HG03571 (cell line): Measurements from ENCODE around the gene GMPPA.

Source experiments
- ATAC-seq: cut with Tn5 transposase; IDR thresholded peaks from one replicate; pipeline ENCODE4 v1.9.1; 2021; ENCODE audit not compliant: unreplicated experiment

Gene GMPPA

DNA sequence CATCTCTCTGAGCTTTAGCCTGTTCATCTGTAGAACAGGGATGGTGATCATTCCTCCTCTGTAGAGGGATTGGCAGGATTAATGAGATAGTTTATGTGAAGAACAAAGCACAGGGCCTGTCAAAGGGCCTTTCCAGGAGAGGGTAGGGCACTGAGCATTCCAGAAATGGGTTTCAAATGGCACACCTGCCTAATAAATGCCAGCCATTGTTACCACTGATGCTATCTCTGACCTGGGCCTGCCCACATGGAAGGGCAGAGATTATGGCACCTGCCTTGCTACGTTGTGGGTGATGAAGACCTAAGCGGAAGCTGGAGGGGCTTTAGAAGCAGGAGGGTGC is 31.0 kb upstream of the GMPPA start:
- no peak for ATAC-seq

DNA sequence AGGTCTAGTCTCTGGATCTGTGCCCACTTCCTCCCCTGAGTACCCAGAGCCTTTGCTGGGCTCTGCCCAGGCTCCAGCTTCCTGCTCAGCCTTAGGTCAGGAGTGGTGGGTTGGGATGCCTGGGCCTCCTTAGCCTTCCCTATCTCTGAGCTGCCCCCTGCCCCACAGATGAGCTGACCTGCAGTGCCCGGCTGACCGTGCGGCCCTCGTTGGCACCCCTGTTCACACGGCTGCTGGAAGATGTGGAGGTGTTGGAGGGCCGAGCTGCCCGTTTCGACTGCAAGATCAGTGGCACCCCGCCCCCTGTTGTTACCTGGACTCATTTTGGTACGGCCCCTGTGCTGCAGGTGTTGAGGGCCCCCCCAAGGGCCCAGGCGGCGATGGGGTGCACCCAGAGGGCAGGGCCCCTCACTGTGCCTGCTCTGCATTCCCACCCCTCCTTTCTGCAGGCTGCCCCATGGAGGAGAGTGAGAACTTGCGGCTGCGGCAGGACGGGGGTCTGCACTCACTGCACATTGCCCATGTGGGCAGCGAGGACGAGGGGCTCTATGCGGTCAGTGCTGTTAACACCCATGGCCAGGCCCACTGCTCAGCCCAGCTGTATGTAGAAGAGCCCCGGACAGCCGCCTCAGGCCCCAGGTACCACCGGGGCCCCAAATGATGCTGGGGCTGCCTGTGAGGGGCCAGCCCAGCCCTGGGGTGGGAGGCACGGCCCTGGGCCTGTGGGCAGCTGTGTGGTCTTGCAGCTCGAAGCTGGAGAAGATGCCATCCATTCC is 30.1 kb upstream of the GMPPA start:
- no peak for ATAC-seq

DNA sequence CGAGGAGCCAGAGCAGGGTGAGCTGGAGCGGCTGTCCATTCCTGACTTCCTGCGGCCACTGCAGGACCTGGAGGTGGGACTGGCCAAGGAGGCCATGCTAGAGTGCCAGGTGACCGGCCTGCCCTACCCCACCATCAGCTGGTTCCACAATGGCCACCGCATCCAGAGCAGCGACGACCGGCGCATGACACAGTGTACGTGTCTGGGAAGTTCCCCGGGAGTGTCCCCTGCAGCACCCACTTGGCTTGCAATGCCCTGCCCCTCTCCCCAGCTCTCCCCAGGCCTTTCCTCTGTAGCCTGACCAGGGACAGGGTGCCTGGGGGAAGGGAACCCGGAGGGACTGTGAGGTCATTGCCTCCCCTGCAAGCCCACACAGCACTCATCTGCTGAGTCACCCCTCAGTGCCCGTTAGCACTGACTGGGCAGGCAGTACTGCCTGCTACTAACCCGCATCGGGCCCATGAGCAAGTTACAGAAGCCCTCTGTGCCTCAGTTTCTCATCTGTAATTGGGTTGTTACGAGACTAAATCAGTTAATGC is 29.4 kb upstream of the GMPPA start:
- ATAC-seq: no peak

DNA sequence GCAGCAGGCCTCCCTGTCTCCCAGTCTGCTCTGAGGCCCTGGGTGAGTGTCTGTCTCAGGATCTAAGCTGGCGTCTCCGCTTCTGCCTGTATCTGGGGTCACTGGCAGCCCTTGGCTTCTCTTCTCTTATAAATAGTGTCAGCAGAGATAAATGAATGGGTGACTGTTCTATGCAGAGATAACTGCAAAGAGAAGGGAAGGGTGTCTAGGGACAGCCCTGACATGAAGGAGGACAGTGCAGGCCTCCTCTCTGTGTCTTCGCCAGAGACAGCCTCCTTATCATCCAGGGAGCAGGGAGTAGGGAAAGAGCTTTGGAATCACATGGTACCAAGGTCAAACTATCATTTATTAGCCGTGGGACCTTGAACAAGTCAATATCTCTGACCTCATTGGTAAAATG is 28.3 kb upstream of the GMPPA start:
- no peak for ATAC-seq

DNA sequence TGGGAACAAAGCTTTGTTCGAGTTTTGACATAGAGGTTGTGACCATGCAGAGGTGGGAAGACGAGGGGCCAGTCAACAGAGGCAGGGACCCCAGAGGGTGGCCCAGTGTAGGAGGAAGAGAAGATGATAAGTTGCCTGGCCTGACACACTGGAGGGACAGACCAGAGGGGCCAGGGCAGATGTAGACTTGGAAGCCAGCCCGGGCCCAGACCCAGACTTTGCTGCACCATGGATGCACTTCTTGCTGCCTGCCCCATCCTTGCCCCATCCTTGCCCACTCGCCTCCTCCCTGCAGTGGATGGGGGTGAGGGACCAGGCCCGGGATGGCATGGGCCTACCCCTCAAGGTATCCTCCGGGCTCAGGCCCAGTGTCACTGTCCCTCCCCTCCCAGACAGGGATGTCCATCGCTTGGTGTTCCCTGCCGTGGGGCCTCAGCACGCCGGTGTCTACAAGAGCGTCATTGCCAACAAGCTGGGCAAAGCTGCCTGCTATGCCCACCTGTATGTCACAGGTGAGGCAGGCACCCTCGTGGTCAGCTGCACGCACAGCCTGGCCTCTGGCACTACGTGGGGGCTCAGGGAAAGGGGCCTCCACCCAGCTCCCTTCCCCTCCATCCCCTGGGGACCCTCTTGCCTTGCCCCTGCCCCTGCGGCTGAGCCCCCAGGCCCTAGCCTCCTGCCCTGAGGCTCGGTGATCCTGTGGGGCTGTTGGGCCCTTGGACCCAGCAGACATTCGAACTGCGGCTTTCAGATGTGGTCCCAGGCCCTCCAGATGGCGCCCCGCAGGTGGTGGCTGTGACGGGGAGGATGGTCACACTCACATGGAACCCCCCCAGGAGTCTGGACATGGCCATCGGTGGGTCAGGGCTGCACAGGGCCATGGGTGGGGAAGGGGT is 27.0 kb upstream of the GMPPA start:
- ATAC-seq: no peak

DNA sequence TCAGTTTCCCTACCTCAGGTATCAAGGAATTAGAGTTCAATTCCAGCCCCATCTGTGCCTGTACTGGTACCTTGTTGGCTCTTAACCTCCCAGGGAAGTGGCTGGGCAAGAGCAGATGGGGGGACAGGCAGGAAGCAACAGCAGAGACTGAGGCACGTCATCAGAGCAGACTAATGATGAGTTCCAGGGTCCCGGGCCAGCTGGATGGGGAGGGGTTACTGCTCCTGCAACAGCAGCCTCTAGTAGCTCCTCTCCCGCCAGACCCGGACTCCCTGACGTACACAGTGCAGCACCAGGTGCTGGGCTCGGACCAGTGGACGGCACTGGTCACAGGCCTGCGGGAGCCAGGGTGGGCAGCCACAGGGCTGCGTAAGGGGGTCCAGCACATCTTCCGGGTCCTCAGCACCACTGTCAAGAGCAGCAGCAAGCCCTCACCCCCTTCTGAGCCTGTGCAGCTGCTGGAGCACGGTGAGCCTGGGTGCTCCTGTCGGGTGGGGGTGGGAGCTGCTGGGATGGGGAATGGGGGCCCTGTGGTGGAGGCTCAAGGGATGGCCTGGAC is 26.0 kb upstream of the GMPPA start:
- ATAC-seq: no peak

DNA sequence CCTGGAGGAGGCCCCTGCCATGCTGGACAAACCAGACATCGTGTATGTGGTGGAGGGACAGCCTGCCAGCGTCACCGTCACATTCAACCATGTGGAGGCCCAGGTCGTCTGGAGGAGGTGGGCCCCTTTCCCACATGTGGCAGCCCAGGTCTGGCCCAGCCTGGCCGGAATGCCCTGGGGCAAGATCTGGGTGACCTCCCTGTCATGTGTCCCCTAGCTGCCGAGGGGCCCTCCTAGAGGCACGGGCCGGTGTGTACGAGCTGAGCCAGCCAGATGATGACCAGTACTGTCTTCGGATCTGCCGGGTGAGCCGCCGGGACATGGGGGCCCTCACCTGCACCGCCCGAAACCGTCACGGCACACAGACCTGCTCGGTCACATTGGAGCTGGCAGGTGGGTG is 25.2 kb upstream of the GMPPA start:
- no peak for ATAC-seq

DNA sequence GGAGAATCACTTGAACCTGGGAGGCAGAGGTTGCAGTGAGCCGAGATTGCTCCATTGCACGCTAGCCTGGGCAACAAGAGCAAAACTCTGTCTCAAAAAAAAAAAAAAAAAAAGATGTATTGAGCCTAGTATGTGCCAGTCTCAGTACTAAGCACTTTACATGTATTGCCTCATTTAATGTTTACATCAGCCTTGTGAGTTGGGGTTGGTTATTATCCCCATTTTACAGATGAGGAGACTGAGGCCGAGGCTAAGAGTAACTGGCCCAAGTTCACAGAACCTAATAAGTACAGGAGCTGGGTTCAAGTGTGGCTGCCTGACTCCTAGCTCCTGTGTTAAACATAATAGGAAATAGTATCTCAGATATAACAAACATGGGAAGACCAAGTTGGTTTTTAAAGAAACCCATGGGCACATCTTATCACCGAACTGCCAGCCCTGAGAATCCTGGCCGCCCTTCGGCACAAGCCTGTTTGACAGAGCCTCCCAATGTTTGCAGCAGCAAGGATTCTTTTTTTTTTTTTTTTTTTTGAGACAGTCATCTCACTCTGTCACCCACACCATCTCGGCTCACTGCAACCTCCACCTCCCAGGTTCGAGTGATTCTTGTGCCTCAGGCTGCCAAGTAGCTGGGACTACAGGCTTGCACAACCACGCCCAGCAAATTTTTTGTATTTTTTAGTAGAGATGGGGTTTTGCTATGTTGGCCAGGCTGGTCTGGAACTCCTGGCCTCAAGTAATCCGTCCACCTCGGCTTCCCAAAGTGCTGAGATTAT is 24.2 kb upstream of the GMPPA start:
- no peak for ATAC-seq

DNA sequence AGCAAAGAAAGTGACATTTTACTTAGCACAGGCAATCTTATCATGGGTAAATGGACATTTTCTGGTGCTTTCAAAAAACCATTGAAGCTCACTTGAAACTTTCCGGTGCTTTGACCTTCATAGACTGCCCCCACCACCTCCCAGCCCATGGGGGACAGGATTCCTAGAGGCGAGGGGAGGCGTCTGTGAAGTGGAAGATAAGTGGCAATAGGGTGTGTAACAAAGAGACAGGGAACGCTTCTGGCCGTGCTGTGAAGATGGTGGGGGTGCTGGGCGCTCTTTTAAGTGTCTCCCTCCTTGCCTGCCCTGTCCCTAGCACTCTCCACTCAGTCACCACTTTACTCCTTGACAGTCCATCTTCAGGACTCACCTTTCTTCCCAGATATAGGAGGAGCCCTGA is 23.4 kb upstream of the GMPPA start:
- no peak for ATAC-seq

DNA sequence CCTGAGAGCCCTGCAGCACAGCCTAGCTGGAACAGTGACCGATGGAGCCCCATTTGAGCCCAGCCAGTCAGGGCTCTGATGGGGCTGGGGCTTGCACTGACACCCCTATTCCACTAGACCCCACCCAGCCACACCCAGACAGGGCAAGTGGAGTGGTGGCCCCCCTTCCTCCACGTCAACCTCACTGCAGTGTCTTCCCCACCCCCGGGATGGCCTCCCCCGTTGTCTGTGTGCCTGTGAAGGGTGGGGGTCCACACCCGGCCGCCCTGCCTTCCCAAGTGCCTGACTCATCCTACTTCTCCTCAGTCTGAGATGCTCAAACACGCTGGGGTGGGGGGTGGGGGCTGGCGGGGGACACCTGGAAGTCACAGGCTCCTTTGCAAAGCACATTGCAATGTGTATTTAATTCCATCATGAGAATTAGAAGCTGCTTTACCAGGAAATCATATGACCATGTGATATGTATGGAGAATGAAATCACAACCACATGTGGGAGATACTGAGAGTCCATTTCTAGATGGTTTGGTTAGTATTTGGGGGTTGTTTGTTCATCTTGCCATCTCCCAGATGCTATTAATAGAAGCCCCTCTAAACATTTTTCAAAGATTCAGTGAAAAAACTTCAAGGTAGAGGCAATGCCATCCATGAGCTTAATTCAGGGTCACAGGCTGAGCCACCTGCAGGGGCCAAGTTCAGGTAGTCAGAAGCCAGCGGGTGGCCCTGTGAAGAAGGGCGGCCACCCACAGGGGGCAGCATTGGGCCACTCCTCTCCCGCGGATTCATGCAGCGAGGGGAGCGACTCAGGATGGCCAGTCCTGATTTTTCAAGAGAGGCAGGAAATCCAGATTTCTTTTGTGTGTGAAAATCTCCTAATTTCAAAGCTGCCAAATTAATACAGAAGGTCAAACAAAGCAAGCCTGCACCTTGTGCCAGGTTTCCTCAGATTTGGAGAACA is 22.7 kb upstream of the GMPPA start:
- no peak for ATAC-seq

DNA sequence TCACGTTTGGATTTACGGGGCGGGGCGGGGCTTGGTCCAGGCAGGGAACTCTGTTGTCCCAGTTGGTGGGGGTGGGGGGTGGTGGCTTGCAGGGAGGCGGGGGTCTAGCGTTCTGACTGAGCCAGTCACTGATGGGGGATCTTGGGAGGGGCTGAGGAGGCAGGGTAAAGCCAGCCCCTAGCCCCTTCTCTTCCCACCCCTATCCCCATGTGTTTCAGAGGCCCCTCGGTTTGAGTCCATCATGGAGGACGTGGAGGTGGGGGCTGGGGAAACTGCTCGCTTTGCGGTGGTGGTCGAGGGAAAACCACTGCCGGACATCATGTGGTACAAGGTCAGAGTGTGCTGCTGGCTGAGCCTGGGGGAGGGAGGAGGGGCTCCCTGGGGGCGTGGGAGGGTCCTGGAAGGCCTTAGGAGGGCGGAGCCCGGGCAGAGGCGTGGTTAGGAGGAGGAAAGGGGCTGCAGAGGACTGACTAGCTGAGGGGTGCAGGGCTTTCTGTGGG is 22.0 kb upstream of the GMPPA start:
- ATAC-seq: no peak

DNA sequence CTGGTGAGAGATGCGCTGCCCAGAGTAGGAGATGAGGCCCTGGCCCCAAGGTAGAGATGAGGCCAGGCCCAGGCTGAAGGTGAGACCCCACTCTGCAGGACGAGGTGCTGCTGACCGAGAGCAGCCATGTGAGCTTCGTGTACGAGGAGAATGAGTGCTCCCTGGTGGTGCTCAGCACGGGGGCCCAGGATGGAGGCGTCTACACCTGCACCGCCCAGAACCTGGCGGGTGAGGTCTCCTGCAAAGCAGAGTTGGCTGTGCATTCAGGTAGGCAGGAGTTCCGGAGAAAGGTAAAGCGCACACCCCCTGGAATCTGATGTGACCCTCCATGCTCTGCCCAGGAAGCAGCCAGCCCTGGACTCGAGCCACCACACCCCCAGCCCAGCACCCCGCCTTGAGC is 21.5 kb upstream of the GMPPA start:
- ATAC-seq: no peak

DNA sequence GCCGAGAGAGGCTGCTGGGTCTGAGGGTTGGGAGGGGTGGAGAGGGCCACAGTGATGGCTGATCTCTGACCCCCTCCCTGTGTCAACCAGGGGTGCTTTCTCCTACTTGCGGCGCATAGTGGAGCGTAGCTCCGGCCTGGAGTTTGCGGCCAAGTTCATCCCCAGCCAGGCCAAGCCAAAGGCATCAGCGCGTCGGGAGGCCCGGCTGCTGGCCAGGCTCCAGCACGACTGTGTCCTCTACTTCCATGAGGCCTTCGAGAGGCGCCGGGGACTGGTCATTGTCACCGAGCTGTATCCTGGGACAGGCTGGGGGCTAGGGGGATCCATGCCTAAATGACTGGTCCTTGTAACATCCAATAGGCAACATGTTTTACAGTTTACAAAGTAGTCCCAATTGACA is 20.9 kb upstream of the GMPPA start:
- no peak for ATAC-seq

DNA sequence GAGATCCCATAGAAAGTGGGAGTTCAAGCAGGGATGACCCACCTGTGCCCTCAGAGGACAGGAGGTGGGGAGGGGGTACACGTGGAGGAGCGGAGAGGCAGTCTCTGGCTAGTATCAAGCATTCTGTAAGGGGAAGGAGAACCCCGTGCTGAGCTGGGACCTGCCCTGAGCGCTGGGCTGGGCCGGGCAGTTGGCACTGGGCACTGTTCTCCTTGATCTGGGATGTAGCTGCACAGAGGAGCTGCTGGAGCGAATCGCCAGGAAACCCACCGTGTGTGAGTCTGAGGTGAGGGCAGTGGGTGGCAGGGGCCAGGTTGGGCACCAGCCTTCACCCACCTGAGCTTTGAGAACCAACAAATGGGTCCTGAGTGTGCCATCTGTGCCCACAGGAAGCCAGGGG is 19.8 kb upstream of the GMPPA start:
- no peak for ATAC-seq

DNA sequence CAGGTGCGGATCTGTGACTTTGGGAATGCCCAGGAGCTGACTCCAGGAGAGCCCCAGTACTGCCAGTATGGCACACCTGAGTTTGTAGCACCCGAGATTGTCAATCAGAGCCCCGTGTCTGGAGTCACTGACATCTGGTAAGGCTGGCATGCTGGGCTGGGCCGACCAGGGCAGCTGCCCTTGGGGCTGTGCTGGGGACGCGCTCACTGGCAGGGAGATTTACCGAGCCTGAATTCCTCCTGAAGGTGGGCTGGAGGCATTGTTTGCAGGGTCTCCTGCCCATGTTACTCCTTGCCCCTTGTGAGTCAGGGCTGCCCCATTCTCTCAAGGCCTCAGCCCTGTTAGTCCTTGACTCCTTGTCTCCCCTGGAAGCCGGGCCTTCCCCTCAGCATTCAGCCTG is 18.7 kb upstream of the GMPPA start:
- no peak for ATAC-seq

DNA sequence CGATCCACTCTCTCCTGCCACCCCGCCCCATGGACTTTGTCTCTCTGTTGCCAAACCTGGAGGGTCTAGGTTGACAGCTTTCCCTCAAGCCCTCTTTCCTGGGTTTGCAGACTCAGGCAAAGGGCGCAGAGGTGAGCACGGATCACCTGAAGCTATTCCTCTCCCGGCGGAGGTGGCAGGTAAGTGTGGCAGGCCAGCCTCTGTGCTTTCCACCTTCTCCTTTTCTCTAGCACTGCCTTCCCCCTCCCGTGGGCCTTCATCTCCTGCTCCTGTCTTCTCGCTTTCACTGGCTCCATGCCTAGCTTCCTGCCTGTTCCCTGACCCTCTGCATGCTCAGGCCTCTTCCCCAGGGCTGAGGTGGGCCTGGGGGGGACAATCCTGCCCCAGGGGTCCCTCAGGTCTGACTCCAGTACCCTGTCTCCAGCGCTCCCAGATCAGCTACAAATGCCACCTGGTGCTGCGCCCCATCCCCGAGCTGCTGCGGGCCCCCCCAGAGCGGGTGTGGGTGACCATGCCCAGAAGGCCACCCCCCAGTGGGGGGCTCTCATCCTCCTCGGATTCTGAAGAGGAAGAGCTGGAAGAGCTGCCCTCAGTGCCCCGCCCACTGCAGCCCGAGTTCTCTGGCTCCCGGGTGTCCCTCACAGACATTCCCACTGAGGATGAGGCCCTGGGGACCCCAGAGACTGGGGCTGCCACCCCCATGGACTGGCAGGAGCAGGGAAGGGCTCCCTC is 15.9 kb upstream of the GMPPA start:
- no peak for ATAC-seq

DNA sequence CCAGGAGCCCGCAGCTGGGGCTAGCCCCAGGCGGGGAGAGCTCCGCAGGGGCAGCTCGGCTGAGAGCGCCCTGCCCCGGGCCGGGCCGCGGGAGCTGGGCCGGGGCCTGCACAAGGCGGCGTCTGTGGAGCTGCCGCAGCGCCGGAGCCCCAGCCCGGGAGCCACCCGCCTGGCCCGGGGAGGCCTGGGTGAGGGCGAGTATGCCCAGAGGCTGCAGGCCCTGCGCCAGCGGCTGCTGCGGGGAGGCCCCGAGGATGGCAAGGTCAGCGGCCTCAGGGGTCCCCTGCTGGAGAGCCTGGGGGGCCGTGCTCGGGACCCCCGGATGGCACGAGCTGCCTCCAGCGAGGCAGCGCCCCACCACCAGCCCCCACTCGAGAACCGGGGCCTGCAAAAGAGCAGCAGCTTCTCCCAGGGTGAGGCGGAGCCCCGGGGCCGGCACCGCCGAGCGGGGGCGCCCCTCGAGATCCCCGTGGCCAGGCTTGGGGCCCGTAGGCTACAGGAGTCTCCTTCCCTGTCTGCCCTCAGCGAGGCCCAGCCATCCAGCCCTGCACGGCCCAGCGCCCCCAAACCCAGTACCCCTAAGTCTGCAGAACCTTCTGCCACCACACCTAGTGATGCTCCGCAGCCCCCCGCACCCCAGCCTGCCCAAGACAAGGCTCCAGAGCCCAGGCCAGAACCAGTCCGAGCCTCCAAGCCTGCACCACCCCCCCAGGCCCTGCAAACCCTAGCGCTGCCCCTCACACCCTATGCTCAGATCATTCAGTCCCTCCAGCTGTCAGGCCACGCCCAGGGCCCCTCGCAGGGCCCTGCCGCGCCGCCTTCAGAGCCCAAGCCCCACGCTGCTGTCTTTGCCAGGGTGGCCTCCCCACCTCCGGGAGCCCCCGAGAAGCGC is 15.0 kb upstream of the GMPPA start:
- no peak for ATAC-seq
